ENCODE measurements around the gene MRAP.
"Not testable (repeated sequence)": the region's sequence is repeated elsewhere in the genome, so short reads cannot be mapped to it uniquely, and the experiment has no call there.

The MRAP gene

GRCh38 chr21:32299695-32300094 is 1.0 kb downstream of the MRAP start:
- H3K4me3 ChIP-seq (ENCODE audit: low read depth, low read length): no peak overlapping the region
- H3K27me3 ChIP-seq (ENCODE audit: insufficient read depth, low read length): no peaks in the 10 kb centered on the region
- H3K27ac ChIP-seq (ENCODE audit: low read depth, low read length): no peak overlapping the region
- H3K36me3 ChIP-seq (ENCODE audit: insufficient read depth, low read length): peaks cover 19% of the 10 kb centered on the region
- H2AFZ ChIP-seq (ENCODE audit: low read length, unreplicated experiment): no peak overlapping the region
- no peaks in the 10 kb centered on the region for H3K4me1 ChIP-seq (ENCODE audit: control insufficient read depth, insufficient read depth, low read length, unreplicated experiment)
- no peaks in the 10 kb centered on the region for H3K79me2 ChIP-seq (ENCODE audit: control insufficient read depth, insufficient read depth, low read length, unreplicated experiment)

GRCh38 chr21:32300117-32300681 is 1.5 kb downstream of the MRAP start:
- Histone ChIP-seq H2AFZ (ENCODE audit: low read length, unreplicated experiment) (no peak overlapping the region), H3K4me1 (ENCODE audit: control insufficient read depth, insufficient read depth, low read length, unreplicated experiment) (no peaks in the 10 kb centered on the region), H3K79me2 (ENCODE audit: control insufficient read depth, insufficient read depth, low read length, unreplicated experiment) (no peaks in the 10 kb centered on the region), H3K27me3 (ENCODE audit: insufficient read depth, low read length) (no peaks in the 10 kb centered on the region), H3K36me3 (ENCODE audit: insufficient read depth, low read length) (peaks cover 19% of the 10 kb centered on the region), H3K27ac (ENCODE audit: low read depth, low read length) (no peak overlapping the region), H3K4me3 (ENCODE audit: low read depth, low read length) (no peak overlapping the region)

DNA sequence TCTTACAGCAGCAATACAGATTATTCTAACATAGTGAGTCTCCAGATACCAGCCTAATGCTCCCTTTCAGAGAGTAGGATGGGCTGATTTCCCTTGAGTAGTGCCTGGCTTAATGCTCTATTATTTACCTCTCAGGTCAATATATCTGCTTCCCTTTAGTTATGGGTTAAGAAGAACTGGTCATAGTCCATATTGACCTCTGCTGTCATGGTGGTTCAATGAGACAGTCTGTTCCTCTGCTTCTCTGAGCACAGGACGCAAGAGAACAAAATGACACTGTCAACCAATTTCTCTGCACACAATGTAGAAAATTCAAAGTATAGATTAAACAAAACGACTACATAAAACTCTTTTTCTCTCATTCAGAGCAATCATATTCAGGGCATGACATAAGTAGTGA is 2.9 kb downstream of the MRAP start:
- no peak overlapping the region for H3K27ac ChIP-seq (ENCODE audit: low read depth, low read length)
- peaks cover 22% of the 10 kb centered on the region for H3K36me3 ChIP-seq (ENCODE audit: insufficient read depth, low read length)
- no peaks in the 10 kb centered on the region for H3K4me1 ChIP-seq (ENCODE audit: control insufficient read depth, insufficient read depth, low read length, unreplicated experiment)

GRCh38 chr21:32302560-32302959 is 3.9 kb downstream of the MRAP start:
- no peak overlapping the region for H2AFZ ChIP-seq (ENCODE audit: low read length, unreplicated experiment)
- no peaks in the 10 kb centered on the region for H3K4me1 ChIP-seq (ENCODE audit: control insufficient read depth, insufficient read depth, low read length, unreplicated experiment)
- no peaks in the 10 kb centered on the region for H3K79me2 ChIP-seq (ENCODE audit: control insufficient read depth, insufficient read depth, low read length, unreplicated experiment)

More for the DNA sequence above, 2.9 kb downstream of the MRAP start:
- no peaks in the 10 kb centered on the region for H3K27me3 ChIP-seq (ENCODE audit: insufficient read depth, low read length)
- H3K4me3 ChIP-seq (ENCODE audit: low read depth, low read length): no peak overlapping the region
- no peak overlapping the region for H2AFZ ChIP-seq (ENCODE audit: low read length, unreplicated experiment)
- H3K79me2 ChIP-seq (ENCODE audit: control insufficient read depth, insufficient read depth, low read length, unreplicated experiment): no peaks in the 10 kb centered on the region

GRCh38 chr21:32303385-32303784 is 4.7 kb downstream of the MRAP start:
- Histone ChIP-seq H3K27me3 (ENCODE audit: insufficient read depth, low read length) (no peaks in the 10 kb centered on the region), H3K4me1 (ENCODE audit: control insufficient read depth, insufficient read depth, low read length, unreplicated experiment) (peaks cover 3% of the 10 kb centered on the region), H3K4me3 (ENCODE audit: low read depth, low read length) (no peak overlapping the region), H3K79me2 (ENCODE audit: control insufficient read depth, insufficient read depth, low read length, unreplicated experiment) (no peaks in the 10 kb centered on the region), H2AFZ (ENCODE audit: low read length, unreplicated experiment) (no peak overlapping the region), H3K27ac (ENCODE audit: low read depth, low read length) (no peak overlapping the region), H3K36me3 (ENCODE audit: insufficient read depth, low read length) (peaks cover 25% of the 10 kb centered on the region)

More at GRCh38 chr21:32302560-32302959, 3.9 kb downstream of the MRAP start:
- H3K36me3 ChIP-seq (ENCODE audit: insufficient read depth, low read length): peaks cover 25% of the 10 kb centered on the region
- H3K27me3 ChIP-seq (ENCODE audit: insufficient read depth, low read length): no peaks in the 10 kb centered on the region
- H3K4me3 ChIP-seq (ENCODE audit: low read depth, low read length): no peak overlapping the region
- no peak overlapping the region for H3K27ac ChIP-seq (ENCODE audit: low read depth, low read length)

GRCh38 chr21:32304998-32305397 is 6.3 kb downstream of the MRAP start:
- Histone ChIP-seq H3K27ac (ENCODE audit: low read depth, low read length) (no peak overlapping the region), H3K4me3 (ENCODE audit: low read depth, low read length) (no peak overlapping the region), H3K36me3 (ENCODE audit: insufficient read depth, low read length) (peaks cover 26% of the 10 kb centered on the region), H3K4me1 (ENCODE audit: control insufficient read depth, insufficient read depth, low read length, unreplicated experiment) (peaks cover 3% of the 10 kb centered on the region), H3K27me3 (ENCODE audit: insufficient read depth, low read length) (no peaks in the 10 kb centered on the region), H2AFZ (ENCODE audit: low read length, unreplicated experiment) (no peak overlapping the region), H3K79me2 (ENCODE audit: control insufficient read depth, insufficient read depth, low read length, unreplicated experiment) (no peaks in the 10 kb centered on the region)

DNA sequence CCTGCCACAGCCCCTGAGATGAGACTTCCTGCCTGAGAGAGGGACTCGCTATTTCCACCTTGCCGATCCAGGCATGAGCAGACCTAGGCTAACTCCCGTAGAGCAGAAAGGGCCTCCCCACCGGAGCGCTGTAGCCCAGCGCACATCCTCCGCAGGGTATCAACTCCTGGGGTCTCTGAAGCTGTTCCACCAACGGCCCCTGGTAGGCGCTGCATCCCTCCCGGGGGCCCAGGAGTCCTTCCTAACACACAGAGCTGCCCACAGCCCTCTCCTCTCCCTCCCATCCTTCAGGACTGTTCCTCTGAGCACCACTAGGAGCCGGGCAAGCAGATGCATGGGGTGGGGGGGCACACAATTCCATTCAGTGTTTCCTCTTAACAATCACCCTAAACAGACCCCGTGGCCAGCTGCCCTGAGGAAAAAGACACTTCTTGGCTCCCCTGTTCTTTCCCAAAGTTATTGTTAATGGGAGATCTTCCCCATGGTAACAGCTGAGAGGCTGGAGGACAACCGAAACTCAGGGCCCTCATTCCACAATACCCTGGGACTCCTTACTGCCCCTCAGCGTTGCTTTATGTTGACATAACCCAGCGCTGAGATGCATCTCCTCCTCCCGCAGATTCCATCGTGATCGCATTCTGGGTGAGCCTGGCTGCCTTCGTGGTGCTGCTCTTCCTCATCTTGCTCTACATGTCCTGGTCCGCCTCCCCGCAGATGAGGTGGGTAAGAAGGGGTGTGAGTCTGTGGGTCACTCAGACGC is 7.5 kb downstream of the MRAP start:
- Histone ChIP-seq H3K27me3 (ENCODE audit: insufficient read depth, low read length) (no peaks in the 10 kb centered on the region), H3K36me3 (ENCODE audit: insufficient read depth, low read length) (peaks cover 20% of the 10 kb centered on the region), H3K27ac (ENCODE audit: low read depth, low read length) (no peak overlapping the region), H3K4me1 (ENCODE audit: control insufficient read depth, insufficient read depth, low read length, unreplicated experiment) (peaks cover 3% of the 10 kb centered on the region), H3K79me2 (ENCODE audit: control insufficient read depth, insufficient read depth, low read length, unreplicated experiment) (no peaks in the 10 kb centered on the region), H2AFZ (ENCODE audit: low read length, unreplicated experiment) (no peak overlapping the region), H3K4me3 (ENCODE audit: low read depth, low read length) (no peak overlapping the region)

- no peak overlapping the region for H3K4me3 ChIP-seq (ENCODE audit: low read depth, low read length)
- peaks cover 18% of the 10 kb centered on the region; the same call in 1 of the 2 replicates for H3K36me3 ChIP-seq (ENCODE audit: insufficient read depth, low read length)
- H3K79me2 ChIP-seq (ENCODE audit: control insufficient read depth, insufficient read depth, low read length, unreplicated experiment): no peaks in the 10 kb centered on the region
- H3K27me3 ChIP-seq (ENCODE audit: insufficient read depth, low read length): no peaks in the 10 kb centered on the region
- peaks cover 3% of the 10 kb centered on the region for H3K4me1 ChIP-seq (ENCODE audit: control insufficient read depth, insufficient read depth, low read length, unreplicated experiment)
- no peak overlapping the region for H2AFZ ChIP-seq (ENCODE audit: low read length, unreplicated experiment)
- H3K27ac ChIP-seq (ENCODE audit: low read depth, low read length): no peak overlapping the region
Observed at GRCh38 chr21:32307706-32308105, 9.1 kb downstream of the MRAP start.

- Histone ChIP-seq H3K4me1 (ENCODE audit: control insufficient read depth, insufficient read depth, low read length, unreplicated experiment) (peaks cover 3% of the 10 kb centered on the region), H3K79me2 (ENCODE audit: control insufficient read depth, insufficient read depth, low read length, unreplicated experiment) (no peaks in the 10 kb centered on the region), H3K27me3 (ENCODE audit: insufficient read depth, low read length) (no peaks in the 10 kb centered on the region), H3K27ac (ENCODE audit: low read depth, low read length) (no peak overlapping the region), H2AFZ (ENCODE audit: low read length, unreplicated experiment) (no peak overlapping the region), H3K36me3 (ENCODE audit: insufficient read depth, low read length) (peaks cover 18% of the 10 kb centered on the region; the same call in 1 of the 2 replicates), H3K4me3 (ENCODE audit: low read depth, low read length) (no peak overlapping the region)
Observed at GRCh38 chr21:32308696-32309095, 10.0 kb downstream of the MRAP start.

DNA sequence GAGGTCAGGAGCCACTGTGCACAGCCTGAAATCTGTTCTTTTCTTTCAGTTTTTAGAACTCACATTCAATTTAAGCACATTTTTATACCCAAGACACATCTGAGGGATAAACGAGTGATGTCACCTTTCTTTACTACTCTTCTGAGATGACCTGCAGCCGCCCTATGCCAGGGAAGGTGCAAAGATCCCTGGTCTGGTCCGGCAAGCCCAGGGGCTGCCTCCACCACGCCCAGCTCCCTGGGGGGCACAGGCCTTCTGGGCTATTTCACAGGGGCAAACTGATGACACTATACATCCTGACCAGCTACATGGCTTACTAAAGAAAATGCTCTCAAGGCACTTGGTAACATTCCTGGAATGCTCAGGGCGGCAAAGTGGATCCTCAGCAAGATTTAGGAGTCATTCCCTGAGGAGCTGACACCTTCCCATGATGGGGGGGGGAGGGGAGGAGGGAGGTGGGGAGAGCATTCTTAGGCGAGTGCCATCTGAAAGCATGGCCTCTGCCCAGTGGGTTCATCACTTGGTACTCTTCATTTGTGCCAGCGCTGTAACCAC is 11.3 kb downstream of the MRAP start:
- no peak overlapping the region for H2AFZ ChIP-seq (ENCODE audit: low read length, unreplicated experiment)
- H3K27me3 ChIP-seq (ENCODE audit: insufficient read depth, low read length): no peaks in the 10 kb centered on the region
- no peak overlapping the region for H3K4me3 ChIP-seq (ENCODE audit: low read depth, low read length)
- H3K36me3 ChIP-seq (ENCODE audit: insufficient read depth, low read length): peaks cover 25% of the 10 kb centered on the region; the same call in 1 of the 2 replicates
- no peaks in the 10 kb centered on the region for H3K79me2 ChIP-seq (ENCODE audit: control insufficient read depth, insufficient read depth, low read length, unreplicated experiment)
- H3K27ac ChIP-seq (ENCODE audit: low read depth, low read length): no peak overlapping the region
- H3K4me1 ChIP-seq (ENCODE audit: control insufficient read depth, insufficient read depth, low read length, unreplicated experiment): peaks cover 3% of the 10 kb centered on the region

DNA sequence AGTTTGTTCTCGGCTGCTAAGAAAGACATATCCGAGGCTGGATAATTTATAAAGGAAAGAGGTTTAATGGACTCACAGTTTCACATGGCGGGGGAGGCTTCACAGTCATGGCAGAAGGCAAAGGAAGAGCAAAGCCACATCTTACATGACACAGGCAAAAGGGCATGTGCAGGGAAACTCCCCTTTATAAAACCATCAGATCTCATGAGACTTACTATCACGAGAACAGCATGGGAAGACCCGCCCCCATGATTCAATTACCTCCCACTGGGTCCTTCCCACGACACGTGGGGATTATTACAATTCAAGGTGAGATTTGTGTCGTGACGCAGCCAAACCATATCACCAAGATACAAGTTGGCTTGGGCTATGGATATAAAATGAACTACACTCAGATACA is 12.3 kb downstream of the MRAP start:
- not testable (repeated sequence) for H3K27ac ChIP-seq (ENCODE audit: low read depth, low read length); H3K4me3 ChIP-seq (ENCODE audit: low read depth, low read length); H3K4me1 ChIP-seq (ENCODE audit: control insufficient read depth, insufficient read depth, low read length, unreplicated experiment); H2AFZ ChIP-seq (ENCODE audit: low read length, unreplicated experiment); H3K27me3 ChIP-seq (ENCODE audit: insufficient read depth, low read length); H3K79me2 ChIP-seq (ENCODE audit: control insufficient read depth, insufficient read depth, low read length, unreplicated experiment)
- H3K36me3 ChIP-seq (ENCODE audit: insufficient read depth, low read length): peaks cover 25% of the 10 kb centered on the region; the same call in 1 of the 2 replicates
